Daoy (cell line): ENCODE data around the gene KCNV2. TPM values are rescaled to one million over a fixed set of nuclear protein-coding genes. Genes with fewer than 3 reads are reported as not detected.

Experiments used
- DNase-seq: peaks from one replicate; pipeline ENCODE4 v3.0.0-alpha.2; 2015; ENCODE audit warnings: low read depth
- total RNA-seq: library from RNA; depleted of rRNA; stranded (reverse); fragments of >200 nt; shearing (Covaris generic); gene quantifications from 2 replicates; pipeline ENCODE4 v1.2.3, GENCODE V29; 2014

Gene KCNV2
- total RNA-seq, 1 experiment from 2014 or later, result not detected

DNA sequence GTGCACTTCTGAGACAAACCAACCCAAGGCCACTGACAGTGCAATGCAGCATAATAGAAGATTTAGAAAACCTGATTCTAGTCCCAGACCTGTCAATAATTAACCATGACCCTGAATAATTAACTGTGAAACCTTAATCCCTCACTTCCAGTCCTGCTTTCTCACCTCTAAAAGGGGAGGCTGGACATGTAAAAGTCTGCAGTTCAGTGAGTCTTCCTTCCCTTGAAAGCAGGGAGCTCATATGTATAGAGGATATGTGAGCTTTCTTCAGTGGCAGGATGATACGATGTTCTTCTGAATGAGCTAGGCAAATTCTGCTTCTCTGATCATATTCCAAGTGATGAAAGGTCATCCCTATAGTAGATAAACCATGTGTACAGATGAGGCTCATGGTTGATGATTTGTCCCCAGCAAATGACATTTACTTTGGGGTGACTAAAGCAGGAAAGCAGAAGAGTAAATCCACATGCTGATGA is 2.9 kb downstream of the KCNV2 start:
- no peak for DNase-seq

DNA sequence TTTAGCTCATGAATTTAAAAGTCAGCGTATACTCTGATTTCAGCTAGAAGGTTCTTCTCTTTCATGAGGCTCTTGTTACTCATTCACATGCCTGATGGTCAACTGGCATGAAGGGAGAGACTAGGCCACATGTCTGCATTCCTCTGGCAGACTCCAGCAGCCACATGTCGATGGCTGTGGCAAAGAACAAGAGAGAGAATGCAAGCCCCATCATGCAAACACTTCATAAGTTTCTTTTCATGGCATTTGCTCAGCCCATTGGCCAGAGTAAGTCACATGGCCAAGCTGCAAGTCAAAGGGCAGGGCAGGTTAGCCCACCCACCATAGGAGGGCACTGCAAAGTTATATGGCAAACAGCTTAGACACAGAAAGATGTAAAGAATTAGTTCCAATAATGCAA is 5.4 kb downstream of the KCNV2 start:
- DNase-seq, result peak; percentile 15

DNA sequence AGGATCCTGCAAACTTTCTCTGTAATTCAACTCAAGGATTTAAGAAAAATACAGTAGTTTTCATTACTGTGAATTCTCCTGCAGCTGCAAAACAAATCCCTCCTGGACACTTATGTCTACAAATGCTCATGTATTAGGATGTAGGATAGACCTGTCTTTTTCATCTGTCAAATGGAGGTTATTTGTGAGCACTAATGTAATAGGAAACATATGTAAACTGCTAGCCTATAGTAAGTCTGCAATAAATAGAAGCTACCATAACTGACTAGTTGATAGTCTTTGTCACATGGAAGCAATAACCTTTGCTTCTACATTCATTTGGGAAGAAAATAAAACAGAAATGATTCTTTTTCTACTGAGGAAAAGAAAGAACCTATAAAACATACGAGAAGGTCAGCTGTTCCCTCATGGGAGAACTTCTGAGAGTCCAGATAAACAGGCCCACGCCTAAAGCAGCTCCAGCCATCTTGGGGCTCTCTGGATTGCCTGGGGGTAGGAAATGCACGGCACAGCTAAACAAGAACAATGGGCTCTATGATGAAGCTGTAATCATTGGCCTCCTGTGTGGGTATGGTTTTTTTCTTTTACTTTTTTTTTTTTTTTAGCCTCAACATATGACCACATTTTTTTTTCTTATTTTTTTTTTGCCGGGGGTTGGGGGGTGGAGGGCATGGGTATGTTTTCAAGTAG is 6.2 kb downstream of the KCNV2 start:
- no peak for DNase-seq

DNA sequence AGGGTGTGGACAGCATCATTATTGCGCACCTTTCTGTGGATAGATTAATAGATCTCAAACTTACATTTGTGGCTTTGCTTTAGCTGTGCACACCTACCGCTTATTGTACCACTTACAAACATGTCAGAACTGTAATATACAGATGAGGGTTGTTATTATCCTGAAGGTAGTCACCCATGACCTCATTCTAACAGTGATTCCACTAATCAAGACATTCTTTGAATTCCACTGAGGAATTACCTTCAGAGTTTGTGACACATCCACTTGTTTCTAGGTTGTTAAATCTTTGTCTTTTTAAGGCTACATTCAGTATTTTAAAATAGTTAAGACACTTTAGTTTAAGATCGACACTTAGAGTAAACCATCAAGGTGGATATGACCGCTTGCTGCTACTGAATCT is 7.8 kb downstream of the KCNV2 start:
- DNase-seq, result no peak

DNA sequence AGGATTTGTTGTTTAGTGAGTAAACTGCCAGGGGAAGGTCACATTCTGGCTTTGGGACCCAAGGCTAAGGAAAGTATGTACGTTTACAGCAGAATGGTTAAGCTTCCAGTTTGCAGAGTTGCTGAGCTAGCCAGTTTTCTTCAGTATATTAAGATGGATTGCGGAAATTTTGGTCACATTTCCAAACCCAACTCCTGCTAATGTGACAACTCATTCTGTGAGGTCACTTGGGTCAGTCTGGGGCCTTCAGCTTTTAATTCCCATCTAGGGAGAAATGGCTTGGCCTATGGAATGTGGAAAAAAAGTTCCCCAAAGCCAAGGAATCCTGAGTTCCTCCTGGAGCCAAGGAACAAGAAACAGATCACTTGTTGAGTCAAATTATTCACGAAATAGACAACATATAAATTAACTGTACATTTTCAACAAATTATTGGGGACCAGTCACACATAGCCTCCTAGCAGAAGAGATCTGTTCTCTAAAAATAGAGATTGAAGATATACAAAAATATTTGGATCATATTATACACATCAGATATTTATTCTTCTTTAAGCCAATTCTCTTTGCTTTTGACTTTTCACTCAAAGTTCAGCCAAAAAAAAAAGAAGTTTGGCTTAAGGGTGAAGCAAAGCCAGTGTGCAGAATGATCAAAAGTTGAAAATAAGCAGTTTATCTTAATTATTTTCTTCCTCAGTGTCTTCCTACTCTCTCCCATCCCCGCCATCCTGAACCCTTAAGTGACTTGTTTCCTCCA is 8.8 kb downstream of the KCNV2 start:
- DNase-seq, result no peak

DNA sequence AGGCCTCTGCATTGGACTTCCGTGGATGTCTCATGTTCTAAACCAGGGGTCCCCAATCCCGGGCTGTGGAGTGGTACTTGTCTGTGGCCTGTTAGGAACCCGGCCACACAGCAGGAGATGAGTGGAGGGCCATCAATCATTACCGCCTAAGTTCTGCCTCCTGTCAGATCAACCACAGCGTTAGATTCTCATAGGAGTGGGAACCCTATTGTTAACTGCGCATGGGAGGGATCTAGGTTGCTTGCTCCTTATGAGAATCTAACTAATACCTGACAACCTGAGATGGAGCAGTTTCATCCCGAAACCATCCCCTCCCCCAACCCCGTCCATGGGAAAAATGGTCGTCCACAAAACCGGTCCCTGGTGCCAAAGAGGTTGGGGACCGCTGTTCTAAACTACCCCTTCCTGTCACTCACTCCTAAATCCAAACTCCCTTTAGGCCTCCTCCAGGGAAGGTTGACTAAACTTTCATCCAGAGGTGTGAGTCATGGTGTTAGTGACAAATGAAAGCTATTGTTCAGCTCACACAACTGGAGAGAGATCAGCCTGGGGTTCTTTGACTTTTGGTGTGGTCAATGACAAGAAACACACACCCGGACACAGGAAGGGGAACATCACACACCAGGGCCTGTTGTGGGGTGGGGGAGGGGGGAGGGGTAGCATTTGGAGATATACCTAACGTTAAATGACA is 9.5 kb downstream of the KCNV2 start:
- peak; percentile 54 for DNase-seq

DNA sequence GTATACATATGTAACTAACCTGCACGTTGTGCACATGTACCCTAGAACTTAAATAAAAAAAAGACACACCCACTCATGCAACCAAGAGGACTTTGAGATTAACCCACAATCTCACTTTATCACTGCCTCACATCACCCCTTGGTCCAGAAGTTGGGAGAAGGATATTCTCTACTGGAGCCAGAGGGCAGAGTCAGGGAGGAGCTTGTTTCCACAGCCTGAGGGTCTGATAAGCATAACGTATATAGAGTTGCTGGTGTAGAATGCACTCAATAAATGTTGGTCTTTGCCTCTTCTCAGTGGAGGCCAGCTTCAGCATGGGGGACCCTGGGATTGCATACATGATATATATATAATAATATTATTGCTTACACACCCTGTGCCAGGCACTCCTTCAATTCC is 10.1 kb downstream of the KCNV2 start:
- DNase-seq, result no peak

DNA sequence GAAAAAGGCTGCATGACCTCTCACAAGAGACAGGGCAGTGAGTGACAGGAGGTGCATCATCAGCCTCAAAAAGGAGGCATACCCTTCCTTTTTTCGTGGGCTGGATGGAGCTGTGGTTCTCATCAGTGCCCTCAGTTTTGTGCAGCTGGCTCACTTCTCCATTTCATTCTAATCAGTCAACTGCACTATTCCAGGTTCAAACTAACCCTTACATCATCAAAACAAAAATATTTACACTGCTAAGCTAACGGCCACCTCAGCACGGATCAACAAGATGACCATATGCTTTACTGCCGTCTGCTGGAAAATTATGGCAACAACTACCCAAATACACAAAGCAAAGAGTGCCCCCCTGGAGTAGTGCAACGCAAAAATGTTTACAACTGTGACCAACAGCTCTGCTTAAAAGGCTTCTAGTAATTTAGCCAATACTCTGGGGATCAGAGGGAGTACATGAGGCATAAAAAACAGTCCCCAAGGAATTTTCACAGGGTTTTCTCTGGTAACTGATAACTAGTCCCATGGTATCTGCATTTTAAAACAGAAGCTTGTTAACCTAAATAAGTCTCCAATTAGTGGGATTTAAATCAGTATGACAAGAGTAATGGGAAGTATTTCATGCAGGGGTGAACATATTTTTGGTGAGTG is 10.8 kb downstream of the KCNV2 start:
- DNase-seq, result peak; percentile 60

DNA sequence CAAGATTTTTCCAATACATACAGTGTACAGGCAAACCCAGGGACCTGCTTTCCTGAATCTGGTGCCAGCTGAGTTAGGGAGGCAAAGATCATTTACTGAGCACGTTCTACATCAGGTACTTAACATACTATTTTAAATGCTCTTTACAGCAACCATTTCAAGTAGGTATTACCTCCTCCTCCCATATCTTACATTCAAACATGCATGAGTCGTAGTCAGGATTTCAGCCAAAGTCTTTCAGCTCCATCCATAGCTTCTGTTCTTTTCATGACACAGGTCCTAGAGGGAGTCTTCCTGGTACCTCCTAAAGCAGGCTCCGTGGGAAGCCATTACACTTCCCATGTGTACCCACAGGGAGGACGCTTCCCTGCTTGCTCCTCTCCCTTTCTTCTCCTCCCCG is 11.7 kb downstream of the KCNV2 start:
- peak; percentile 15 for DNase-seq

DNA sequence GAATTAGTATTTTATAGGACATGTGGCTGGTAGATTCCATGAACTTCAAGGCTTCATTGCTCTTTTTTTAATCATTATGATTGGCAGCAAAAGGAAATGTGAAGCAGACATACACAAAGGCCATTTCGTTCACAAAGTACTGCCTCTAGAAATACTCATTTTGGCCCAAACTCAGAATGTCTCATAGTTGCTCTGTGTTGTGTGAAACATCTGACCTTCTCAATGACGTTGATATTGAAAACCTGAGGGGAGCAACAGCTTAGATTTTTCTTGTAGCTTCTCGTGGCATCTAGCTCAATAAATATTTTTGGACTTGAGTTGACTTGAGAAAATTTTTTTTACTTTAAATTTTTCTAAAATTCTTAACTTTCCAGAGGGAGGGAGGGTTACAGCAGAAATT is 12.4 kb downstream of the KCNV2 start:
- no peak for DNase-seq

DNA sequence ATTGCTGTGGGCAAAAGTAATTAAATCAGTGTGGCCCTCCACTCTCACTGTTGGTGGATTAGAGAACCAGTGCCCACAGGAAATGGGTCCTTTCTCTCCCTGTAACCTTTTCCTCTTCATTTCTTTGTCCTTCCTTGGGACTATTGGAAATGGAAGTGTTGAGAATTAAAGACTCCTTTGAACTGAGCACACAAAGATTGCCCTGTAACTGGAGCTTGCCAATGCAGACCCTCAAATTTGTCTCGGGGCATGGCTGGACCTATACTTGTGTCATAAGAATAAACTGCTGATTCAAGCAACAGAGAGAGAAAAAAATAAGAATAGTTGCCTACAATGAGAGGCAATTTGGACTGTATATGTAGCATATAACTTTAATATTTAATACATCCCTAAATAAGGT is 13.7 kb downstream of the KCNV2 start:
- DNase-seq, result no peak

DNA sequence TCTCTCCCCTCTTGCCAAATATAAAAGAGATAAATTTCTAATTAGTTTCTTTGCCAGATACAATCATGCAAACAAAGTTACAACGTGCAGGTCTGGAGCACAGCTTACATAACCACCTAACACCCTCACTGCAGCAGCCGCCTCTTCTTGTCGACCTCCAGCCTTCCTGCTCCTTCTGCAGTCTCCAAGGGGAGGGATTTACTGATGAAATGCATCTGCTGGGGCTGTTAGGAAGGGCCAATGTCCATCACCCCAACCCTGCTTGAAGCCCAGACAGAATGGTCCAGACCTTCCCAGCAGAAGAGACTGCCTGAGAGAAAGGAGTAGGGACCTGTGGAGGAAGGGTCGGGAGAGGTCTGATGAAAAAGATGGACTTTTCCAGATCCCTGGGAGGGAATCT is 15.2 kb downstream of the KCNV2 start:
- DNase-seq, result no peak

DNA sequence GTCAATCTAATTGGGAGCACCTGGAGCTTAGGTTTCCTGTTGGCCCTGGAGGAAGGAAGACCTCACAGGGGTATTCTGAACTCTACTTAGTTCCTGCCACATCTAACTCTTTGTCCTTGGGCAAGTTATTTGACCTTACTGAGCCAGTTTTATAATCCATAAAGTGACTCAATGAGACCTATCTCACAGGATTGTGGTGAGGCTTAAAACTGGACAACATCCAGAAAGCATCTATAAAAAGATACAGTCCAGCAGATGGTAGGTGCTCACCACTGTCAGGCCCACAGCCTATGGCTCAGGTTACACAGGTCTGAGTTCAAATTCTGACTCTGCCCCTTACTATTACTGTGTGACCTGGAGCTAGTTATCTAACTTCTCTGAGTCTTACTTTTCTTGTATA is 23.3 kb downstream of the KCNV2 start:
- DNase-seq, result no peak

DNA sequence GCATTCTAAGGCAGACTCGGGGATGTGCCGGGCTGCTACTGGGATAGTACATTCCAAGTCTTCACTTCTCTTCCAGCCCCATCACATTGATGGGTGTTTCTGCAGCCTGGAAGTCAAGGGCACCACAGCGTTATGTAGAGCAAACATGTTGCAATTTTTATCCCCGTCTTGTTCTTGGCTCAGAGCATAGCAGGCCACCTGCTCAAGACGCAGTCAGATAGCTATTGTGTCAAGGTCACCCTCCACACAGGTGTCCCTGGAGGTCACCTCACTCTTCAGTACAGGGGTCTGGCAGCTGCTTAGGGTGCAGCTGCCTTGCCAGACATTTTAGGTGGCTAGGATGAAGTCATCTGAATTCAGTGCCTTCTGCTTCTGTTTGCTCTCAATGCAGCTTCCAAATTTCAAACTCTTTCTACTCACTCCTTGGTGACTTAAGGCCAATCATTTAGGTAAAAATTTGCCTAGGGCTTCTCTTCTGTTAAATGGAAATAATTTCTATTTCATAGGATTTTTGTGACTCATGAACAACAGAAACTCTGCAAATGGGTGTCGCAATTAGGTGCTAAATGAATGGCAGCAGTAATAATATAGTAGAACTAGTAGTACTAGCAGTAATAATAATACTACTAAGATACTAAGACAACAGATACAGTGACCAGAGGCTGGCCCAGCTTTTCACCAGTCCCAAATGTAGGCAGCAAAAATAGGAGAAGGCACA is 24.3 kb downstream of the KCNV2 start:
- DNase-seq, result no peak

DNA sequence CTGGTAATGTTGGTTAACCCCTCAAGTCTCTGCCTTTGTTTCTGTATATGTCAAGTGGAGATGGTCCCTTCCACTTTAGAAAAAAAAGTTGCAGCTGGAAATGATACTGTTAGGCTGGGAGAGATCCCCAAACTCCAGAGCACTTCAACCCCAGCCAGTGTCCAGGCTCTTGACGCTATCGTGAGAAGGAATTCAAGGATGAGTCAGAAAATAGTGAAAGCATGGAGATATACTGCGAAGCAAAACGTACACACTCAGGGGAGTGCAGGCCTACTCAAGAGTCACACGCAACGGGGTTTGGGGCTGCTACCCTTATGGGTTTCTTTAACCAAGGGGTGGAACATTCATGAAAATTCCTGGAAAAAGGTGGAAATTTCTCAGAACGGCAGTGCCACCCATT is 24.9 kb downstream of the KCNV2 start:
- no peak for DNase-seq

DNA sequence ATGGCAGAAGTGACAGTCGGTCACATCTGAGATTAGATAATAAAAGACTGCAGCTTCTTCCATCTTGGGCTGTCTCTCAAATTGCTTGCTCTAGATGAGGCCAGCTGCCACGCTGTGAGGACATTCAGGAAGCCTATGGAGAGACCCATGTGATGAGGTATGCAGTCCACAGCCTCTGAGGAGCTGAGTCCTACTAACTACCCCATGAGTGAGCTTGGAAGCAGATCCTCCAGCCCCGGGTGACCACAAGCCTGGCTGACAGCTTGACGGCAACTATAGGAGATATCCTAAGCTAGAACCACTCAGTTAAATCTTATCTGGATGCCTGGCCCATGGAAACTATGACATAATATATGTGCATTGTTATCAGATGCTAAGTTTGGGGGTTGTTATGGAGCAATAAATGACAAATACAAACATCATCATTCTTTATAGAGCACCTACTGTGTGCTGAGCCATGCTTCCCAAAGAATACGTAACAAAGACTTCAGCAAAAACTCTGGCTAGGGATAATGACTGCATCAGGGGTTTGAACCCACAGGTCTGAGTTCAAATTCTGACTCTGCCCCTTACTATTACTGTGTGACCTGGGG is 26.7 kb downstream of the KCNV2 start:
- DNase-seq, result no peak

DNA sequence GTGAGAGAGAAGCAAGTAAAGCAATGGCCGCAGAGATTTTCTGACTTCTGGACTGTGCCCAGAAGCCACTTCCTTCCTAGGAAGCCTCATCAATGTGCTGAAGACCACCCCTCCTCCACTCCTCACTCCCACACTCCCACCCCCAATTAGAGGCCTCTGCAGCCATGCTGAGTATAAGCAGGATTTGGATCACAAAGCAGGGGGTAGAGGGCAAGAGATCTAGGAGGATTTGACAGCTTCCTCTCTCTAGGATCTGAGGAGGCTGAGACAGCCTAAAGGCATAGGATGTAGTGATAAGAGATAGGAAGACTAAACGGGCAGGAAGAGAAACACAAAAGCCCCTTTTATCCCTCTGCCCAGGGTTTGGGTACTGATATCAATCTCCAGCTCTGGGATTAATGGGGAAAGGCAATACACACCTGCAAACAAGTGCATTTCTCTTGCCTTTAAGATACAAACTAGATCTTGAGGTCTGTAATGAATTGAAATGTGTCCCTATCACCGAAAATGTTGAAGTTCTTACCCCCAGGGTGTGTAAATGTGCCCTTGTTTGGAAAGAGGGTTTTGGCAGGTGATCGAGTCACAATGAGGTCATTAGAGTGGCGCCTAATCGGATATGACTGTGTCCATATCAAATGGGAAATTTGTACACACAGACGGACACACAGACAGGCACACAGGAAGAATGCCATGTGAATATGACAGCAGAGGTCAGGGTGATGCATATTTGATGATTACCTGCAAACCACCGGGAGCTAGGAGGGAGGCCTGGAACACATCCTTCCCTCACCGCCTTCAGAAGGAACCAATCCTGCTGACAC is 28.5 kb downstream of the KCNV2 start:
- peak; percentile 52 for DNase-seq

DNA sequence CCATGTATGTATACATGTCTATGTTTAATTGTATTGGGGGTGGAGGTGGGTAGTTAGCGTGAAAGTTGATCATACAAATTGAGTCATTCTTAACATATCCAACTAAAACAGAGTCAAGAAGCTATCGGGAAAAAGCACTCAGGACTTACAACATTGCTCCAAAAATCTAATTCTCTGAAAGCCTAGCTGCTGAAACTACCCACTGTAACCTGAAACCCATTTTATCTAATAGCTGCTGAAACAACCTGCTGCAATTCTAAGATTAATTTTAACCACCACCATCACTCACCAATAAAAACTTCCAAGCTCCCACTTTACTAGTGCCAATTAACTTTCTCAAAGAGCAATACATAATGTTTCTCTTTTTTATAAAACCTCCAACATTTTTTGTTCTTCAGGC is 32.2 kb downstream of the KCNV2 start:
- DNase-seq, result no peak

DNA sequence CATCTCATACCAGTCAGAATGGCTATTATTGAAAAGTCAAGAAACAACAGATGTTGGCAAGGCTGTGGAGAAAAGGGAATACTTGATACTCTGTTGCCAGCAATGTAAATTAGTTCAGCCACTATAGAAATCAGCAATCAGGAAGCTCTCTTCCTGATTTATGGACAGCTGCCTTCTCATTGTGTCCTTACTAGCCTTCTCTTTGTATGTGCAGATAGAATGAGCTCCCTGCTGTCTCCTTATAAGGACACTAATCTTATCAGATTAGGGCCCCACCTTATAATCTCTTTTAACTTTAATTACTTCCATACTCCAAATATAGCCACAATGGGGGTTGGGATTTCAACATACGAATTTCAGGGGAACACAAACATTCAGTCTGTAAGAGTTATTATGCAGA is 38.0 kb downstream of the KCNV2 start:
- no peak for DNase-seq

DNA sequence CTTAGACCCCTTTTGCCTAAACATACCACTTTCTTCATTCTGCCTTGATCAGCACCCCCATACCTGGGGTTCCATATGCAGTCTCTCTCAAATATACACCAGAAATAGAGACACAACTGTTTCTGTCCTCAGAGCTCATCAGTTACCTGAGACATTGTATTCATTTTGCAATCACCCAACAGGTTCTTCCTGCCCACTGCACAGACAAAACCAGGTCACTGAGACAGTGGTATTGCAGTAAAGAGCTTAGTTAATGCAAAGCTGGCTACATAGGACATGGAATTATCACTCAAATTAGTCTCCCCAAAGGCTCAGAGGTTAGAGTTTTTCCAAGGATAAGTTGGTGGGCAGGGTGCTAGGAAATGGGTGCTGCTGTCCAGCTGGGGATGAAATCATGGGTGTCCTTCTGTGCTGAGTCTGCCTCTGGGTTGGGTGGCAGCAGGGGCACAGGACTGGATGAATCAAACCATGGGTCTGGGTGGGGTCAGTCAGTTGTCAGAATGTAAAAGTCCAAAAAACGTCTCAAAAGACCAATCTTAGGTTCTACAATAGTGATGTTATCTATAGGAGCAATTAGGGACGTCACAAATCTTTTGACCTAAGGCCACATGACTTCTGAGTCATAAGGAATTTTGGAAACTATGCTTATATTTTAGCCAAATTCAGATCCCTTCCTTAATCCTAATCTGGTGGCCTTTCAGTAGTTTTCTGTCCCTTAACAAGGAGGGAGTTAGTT is 41.0 kb downstream of the KCNV2 start:
- DNase-seq, result no peak
